Stomach (tissue), 4 donors: Measurements from ENCODE around the gene APLP1.

Source experiments
- POLR2A ChIP-seq, 4 donors: fragments of 450-650 bp; IDR thresholded peaks; one replicate each; pipeline ENCODE4 v1.6.1; 2016; ENCODE audit warnings: antibody characterized with exemption in 4 of 4, control low read depth in 2 of 4, mild to moderate bottlenecking in 1 of 4, moderate library complexity in 1 of 4
- POLR2AphosphoS5 ChIP-seq, 3 donors: sonication (generic); formaldehyde crosslinking; IDR thresholded peaks; one replicate each; pipeline ENCODE4 v1.6.1; 2016; ENCODE audit warnings: antibody characterized with exemption in 3 of 3
- TF ChIP-seq, protein P1 (sequence below), 7 experiments: fragments of 450-650 bp in 4 of 7; fragments of 200-600 bp in 3 of 7; sonication (generic) in 3 of 7; IDR thresholded peaks; one replicate each; pipeline ENCODE4 v1.5.1; 2016 to 2019; ENCODE audit warnings: antibody characterized with exemption in 7 of 7, control low read depth in 2 of 7, mild to moderate bottlenecking in 1 of 7

DNA sequence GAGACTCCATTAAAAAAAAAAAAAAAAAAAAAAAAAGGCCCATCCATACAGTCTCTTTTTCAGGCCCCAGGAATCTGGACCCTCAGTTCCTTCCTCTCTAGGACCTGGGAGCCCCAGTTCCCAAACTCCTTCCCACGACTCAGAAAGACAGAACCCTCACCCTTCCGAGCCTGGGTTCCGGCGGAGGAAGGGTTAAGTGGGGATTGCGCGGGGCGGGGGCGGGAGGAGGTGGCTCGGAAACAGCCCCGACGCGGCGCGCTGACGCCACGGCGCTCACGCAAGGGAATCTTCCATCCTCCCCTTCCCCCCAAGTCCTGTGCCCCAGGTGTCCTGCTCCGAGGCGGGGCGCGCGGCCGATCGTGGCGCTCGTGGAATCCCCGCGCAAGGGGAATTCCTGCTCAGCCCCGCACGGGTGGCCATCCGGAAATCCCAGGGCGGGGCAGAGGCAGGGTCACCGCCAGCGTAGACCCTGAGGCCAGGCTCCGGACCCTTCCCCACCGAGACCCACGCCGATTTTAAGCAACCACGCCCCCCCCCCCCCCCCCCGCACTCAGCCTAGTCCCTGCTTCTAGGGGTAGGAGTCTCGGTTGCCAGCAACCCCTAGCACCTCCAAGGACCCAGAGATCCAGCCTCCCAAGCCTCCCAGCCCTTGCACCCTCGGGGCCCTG lies 31.3 kb downstream of the APLP1 start:
- TF ChIP-seq, protein P1, sequence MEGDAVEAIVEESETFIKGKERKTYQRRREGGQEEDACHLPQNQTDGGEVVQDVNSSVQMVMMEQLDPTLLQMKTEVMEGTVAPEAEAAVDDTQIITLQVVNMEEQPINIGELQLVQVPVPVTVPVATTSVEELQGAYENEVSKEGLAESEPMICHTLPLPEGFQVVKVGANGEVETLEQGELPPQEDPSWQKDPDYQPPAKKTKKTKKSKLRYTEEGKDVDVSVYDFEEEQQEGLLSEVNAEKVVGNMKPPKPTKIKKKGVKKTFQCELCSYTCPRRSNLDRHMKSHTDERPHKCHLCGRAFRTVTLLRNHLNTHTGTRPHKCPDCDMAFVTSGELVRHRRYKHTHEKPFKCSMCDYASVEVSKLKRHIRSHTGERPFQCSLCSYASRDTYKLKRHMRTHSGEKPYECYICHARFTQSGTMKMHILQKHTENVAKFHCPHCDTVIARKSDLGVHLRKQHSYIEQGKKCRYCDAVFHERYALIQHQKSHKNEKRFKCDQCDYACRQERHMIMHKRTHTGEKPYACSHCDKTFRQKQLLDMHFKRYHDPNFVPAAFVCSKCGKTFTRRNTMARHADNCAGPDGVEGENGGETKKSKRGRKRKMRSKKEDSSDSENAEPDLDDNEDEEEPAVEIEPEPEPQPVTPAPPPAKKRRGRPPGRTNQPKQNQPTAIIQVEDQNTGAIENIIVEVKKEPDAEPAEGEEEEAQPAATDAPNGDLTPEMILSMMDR (IDR thresholded peaks at IDR 0.05), result no peak
- peak; percentile 78 to 87 (median 79) for TF ChIP-seq POLR2AphosphoS5 (IDR thresholded peaks at IDR 0.05)
- TF ChIP-seq POLR2A (IDR thresholded peaks at IDR 0.05), result no peak
